GM12872 (cell line): ENCODE data around the gene FAM174C.

Source experiments
- TF ChIP-seq, protein P1 (sequence below): IDR thresholded peaks from 3 replicates; pipeline ENCODE4 v1.5.1; 2011; ENCODE audit warnings: low read depth, mild to moderate bottlenecking, low read length, moderate library complexity; ENCODE audit not compliant: insufficient read depth

FAM174C gene

DNA sequence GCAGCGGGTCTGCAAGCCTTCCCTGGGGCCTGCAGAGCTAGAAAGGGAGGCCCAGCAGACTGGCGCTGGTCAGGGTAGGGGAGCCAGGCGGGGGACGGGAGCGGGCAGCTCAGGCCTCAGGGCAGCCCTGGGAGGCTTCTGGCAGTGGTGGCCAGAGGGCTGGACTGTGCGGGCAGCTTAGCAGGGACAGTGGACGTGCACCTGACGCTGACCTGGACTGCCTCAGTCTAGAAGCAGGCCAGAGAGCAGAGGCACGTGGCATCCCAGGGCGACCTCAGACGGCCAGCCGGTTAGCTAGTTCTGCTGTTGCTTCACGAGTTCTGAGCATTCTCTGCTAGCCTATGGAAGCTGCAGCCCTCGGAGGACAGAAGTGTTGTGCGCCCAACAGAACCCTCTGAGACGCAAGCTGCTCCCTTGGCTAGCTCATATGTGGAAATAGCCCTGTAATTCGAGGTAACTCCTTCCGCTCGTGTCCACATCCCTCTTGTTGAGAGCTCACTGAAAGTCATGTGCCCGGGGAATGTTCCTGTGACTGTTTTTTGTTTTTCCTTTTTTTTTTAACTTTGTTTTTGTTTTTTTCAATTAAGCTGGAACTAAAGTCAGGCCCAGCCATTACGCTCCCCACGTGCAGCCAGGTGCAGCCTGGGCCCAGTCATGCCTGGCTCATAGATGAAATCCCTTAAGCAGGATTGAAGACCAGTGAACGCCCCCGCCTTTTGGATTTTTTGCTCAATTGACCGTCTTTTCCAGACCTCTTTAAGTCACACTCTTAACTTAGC, 1.9 kb upstream of the FAM174C start:
- TF ChIP-seq, protein P1, sequence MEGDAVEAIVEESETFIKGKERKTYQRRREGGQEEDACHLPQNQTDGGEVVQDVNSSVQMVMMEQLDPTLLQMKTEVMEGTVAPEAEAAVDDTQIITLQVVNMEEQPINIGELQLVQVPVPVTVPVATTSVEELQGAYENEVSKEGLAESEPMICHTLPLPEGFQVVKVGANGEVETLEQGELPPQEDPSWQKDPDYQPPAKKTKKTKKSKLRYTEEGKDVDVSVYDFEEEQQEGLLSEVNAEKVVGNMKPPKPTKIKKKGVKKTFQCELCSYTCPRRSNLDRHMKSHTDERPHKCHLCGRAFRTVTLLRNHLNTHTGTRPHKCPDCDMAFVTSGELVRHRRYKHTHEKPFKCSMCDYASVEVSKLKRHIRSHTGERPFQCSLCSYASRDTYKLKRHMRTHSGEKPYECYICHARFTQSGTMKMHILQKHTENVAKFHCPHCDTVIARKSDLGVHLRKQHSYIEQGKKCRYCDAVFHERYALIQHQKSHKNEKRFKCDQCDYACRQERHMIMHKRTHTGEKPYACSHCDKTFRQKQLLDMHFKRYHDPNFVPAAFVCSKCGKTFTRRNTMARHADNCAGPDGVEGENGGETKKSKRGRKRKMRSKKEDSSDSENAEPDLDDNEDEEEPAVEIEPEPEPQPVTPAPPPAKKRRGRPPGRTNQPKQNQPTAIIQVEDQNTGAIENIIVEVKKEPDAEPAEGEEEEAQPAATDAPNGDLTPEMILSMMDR = no peak

DNA sequence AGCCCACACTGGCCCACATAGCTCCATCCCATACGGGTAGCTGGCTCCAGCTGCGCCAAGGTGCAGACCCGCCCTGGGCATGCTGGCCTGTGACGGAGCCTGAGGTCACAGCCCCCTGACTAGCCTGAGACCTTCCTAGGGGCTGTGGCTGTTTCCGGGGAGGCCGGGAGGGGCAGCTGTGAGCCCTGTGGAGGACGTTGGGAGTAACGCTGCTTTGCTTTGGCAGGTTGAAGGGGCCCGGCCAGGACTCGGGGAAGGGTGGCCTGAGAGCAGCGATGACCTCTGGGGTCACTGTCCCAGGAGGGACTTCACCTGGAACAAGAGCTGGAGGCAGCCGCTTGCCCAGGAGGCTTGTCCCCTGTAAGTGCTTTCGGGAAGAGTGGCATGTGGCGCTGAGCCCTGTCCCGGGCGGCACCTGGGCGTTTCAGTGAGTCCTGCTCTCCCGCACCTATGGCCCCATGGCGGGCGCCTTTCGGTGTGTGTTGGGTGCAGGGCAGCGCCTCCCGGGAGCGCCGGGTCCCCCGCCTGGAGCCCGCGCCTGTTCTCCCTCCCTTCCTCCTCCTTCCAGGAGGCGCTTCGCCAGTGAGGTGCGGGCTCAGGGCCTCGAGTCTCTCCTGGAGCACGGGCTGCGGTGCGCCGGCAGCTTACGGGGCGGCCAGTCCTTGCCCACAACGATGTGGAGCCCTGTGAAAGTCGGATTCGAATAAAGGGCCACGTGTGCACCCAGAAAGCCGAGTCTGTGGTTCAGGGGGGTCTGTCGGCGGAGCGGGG, 1.1 kb upstream of the FAM174C start:
- TF ChIP-seq, protein P1 = no peak

DNA sequence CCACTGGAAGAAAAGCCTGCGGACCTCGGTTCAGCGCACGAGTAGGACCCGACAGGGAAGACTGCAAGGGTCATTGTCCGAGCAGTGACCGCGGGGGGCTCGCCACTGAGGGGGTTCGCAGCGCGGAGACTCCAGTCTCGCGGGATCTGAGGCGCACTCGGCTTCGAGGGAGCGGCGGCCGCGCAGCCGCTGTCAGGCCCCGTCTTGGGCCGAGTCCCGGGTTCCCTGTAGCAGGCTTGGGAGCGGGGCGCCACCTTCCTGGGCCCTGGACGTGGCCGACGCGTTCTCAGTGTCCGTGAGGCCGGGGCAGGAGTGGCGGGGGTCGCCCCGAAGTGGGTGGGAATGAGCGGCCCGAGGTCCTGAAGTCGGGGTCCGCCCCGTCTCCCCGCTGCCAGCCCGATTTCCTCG, 474 bp upstream of the FAM174C start:
- TF ChIP-seq, protein P1 = no peak

DNA sequence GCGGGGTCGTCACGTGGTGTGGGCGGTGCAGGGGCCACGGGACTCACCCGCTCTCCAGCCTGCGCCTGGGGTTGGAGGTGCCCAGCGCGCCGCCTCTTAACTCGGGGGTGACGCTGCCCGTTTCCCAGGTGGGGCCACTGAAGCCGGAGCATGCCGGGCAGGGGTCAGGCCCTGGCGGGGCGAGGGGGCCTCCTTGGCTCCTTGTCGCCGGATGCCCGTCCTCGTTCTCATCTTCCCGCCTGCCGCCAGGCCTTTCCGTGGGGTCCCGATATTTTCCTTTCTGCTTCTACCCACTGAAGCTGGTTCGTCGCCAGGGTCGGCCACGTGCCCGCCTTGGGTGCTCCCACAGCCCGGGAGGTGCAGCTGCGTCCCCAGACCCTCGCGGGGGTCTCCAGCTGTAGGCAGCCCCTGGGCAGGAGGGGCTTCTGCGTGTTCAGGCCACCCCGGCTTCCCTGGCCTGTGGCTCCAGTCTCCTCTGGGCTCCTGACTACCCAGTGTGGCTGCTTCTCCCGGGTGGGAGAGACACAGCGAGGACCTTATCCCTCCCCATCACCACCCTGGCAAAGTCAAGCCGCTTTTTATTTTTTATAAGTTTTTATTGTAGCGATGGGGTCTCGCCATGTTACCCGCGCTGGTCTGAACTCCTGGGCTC, 772 bp downstream of the FAM174C start:
- TF ChIP-seq, protein P1 = no peak

DNA sequence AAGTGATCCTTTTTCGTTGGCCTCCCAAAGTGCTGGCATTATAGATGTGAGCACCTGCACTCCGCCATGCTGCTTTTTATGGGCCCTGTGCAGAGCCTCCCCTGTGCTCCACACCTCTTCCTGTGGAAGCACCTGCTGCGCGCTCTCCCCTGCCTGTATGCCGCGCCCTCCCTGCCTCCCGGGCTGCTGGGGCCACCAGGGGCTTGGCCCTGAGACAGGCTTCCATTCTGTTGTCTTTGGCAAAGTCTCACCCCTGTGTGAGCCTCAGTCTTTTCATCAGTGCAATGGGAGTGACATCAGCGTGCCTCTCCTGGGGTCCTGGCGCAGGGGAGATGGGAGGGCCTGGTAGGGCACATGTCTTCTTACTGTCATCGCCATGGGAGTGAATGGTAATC, 1.3 kb downstream of the FAM174C start:
- TF ChIP-seq, protein P1 = no peak

DNA sequence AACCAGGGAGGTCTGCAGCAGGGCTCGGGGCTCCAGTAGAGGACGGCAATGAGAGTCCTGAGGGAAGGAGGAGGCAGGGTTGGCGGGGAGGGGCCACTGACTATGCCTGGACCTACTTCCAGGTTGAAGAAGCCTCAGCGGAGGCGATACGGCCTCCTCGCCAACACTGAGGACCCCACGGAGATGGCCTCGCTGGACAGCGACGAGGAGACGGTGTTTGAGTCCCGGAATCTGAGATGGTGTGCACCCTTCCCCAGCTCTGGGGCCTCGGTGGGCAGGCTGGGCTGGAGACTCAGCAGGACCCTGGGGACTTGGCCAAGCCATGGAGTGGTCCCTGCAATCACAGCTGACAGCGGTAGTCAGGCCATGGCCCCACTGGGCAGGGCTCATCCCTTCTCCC, 1.7 kb downstream of the FAM174C start:
- TF ChIP-seq, protein P1 = no peak

DNA sequence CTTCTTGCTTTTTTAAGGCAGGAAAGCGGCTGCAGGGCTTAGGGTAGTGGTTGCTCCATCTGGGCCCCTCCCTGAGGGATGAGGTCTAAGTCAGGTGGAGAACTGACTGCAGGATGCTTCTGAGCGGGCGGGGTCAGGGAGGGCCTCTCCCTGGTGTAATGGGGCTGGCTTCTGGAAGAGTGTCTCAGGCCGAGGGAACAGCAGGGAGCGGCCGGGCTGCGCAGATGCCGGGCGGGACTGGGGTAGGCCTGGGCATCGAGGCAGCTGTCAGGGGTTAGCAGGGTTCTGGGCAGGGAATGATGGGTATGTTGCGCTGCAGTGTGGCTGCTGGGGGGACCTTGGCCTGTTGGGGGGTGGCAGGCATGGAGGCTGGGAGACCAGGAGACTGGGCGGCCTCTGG, 2.7 kb downstream of the FAM174C start:
- TF ChIP-seq, protein P1 = no peak
